Hematopoietic multipotent progenitor cell (in vitro differentiated cells): Measurements from ENCODE around the gene FHL3. TPM values are rescaled to one million over a fixed set of nuclear protein-coding genes. Genes with fewer than 3 reads are reported as not detected.

Experiments
- DNase-seq, 3 donors: peaks; one replicate each; pipeline ENCODE4 v3.0.0-alpha.2; 2011 to 2015; ENCODE audit warnings: low read depth in 2 of 3, low spot score in 2 of 3
- small RNA-seq: library from RNA; depleted of rRNA; stranded (forward); fragments of <200 nt; gene quantifications from one replicate; pipeline ENCODE3, GENCODE V24; 2012
- total RNA-seq: library from RNA; depleted of rRNA; stranded (reverse); fragments of >200 nt; gene quantifications from one replicate; pipeline ENCODE4 v1.2.3, GENCODE V29; 2012

FHL3 gene
- total RNA-seq, 1 donor, result 63.0 TPM

DNA sequence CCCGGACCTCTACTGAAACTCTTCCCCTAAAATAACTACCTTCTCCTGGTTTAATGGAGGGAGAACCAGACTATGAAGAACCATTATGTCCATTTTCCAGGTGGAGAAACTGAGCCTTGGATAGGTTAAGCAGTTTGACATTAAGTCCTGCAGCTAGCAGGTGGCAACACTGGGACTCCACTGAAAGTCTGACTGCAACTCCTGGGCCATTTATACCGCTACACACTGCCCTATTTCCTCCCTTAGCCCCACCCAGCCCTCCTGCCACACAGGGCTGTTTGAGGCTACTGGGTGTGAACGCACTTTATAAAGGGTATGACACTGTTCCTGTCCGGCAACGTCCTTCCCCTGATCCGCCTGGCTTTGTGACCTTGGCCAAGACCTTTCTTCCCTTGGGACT lies 58.0 kb downstream of the FHL3 start:
- DNase-seq, result no peak

Small RNA genes lying within 50 kb of the gene (small RNA-seq; reads per million reads assigned to genes)
- gene RF00017 (not detected), gene RNU6-510P (not detected)

Other genes with a start within 250 kb of the FHL3 start
- under 0.01 TPM for gene EPHA10, start 240.4 kb downstream of the FHL3 start, total RNA-seq
- gene MANEAL, start 211.7 kb downstream of the FHL3 start, total RNA-seq, result 1.3 TPM
- gene C1orf122, start 197.7 kb downstream of the FHL3 start, total RNA-seq, result 6.5 TPM
- gene YRDC, start 197.3 kb downstream of the FHL3 start, total RNA-seq, result 26.9 TPM
- gene MTF1, start 145.9 kb downstream of the FHL3 start, total RNA-seq, result 3.0 TPM
- gene INPP5B, start 58.5 kb downstream of the FHL3 start, total RNA-seq, result 50.4 TPM
- 26.9 TPM for gene SF3A3, start 15.5 kb downstream of the FHL3 start, total RNA-seq
- 11.3 TPM for gene UTP11, start 7.2 kb upstream of the FHL3 start, total RNA-seq
- 0.27 TPM for gene POU3F1, start 41.3 kb upstream of the FHL3 start, total RNA-seq